Lower leg skin (tissue), 3 donors: Measurements from ENCODE around the gene DEDD.

Experiments
- CTCF ChIP-seq, 3 donors: fragments of 450-650 bp; IDR thresholded peaks; one replicate each; pipeline ENCODE4 v1.5.1; 2016; ENCODE audit warnings: antibody characterized with exemption in 3 of 3, mild to moderate bottlenecking in 3 of 3, moderate library complexity in 2 of 3
- POLR2A ChIP-seq, 2 donors: fragments of 450-650 bp; IDR thresholded peaks; one replicate each; pipeline ENCODE4 v1.6.1; 2016 to 2017; ENCODE audit warnings: antibody characterized with exemption in 2 of 2, mild to moderate bottlenecking in 1 of 2, moderate library complexity in 1 of 2

DNA sequence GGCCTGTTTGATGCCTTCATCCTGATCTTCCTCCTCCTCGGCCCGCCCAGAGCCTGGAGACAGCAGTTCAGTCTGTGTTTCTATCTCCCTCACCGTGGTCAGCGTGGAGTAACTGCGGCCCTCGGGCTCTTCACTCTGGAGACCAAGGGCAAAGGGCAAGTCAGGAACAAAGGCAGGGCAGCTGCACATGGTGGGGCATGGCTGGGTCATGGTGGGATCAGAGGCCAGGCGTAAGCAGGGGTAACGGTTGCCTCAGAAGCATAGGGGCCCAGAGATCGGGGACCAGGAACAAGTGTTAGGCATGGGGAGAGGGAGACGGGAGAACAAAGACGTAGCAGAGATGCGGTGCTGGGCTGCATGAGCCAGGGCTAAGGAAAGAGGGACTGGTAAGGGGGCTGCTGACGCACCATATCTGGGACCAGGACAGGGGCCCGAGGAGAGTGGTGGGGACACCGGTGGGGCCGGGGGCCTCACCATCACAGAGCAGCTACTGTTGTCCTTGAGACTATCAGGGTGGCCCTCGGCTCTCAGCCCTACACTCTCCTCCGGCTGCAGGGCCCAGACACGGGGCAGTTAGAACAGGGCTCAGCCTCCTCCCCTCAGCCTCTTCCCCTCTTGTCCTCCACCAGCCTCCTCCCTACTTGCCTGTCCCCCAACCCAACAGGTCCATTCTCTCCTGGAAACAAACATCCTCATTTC, 59.6 kb downstream of the DEDD start:
- TF ChIP-seq CTCF (IDR thresholded peaks at IDR 0.05) (no peak), POLR2A (IDR thresholded peaks at IDR 0.05) (no peak)
